Gastrocnemius medialis (tissue), 4 donors: Measurements from ENCODE around the gene NCK2.

Experiments
- CTCF ChIP-seq, 5 experiments: fragments of 450-650 bp in 3 of 5; fragments of 200-600 bp in 2 of 5; sonication (generic) in 2 of 5; IDR thresholded peaks in 4 of 5; conservative IDR thresholded peaks in 1 of 5; 1 replicate in 4 of 5; 2 replicates in 1 of 5; pipeline ENCODE4 v1.5.1; 2016 to 2019; ENCODE audit warnings: antibody characterized with exemption in 5 of 5, mild to moderate bottlenecking in 3 of 5, moderate library complexity in 3 of 5
- POLR2A ChIP-seq, 2 donors: fragments of 450-650 bp; IDR thresholded peaks; one replicate each; pipeline ENCODE4 v1.6.1; 2017; ENCODE audit warnings: antibody characterized with exemption in 2 of 2, mild to moderate bottlenecking in 2 of 2, moderate library complexity in 2 of 2

DNA sequence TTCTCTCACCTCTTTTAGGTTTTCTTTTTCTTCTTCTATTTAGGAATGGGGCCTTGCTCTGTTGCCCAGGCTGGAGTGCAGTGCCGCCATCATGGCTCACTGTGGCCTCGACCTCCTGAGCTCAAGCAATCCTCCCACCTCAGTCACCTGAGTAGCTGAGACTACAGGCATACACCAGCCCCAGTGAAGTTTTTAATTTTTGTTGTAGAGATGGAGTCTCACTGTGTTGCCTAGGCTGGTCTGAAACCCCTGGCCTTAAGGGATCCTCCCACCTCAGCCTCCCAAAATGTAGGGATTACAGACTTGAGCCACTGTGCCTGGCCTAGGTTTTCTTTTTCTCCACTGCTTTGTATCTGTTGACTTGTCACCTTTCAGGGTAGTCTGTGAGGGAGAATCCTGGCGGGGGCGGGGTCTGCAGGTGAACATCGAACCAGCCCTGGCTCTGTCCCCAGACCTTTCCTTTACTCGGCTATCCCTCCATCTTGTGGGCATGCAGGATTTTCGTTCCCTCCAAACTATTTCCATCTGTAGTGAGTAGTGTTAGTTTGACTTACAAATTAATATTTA, 21.7 kb downstream of the NCK2 start:
- TF ChIP-seq CTCF (IDR thresholded peaks at IDR 0.05 in 4 of 5, conservative IDR thresholded peaks at IDR 0.05 in 1 of 5) (no peak), POLR2A (IDR thresholded peaks at IDR 0.05) (no peak)
